Astrocyte (in vitro differentiated cells and primary cell): ENCODE measurements around the gene ZNF467. TPM values are rescaled to one million over a fixed set of nuclear protein-coding genes. Genes with fewer than 3 reads are reported as not detected.

Experiments
- DNase-seq: peaks from one replicate; pipeline ENCODE4 v3.0.0-alpha.2; 2010; ENCODE audit warnings: low read depth
- FAIRE-seq: peaks from 2 replicates; lab custom pipeline; 2011; peaks lifted over from hg19 to GRCh38; lab: Jason Lieb, UNC
- H2AFZ ChIP-seq: 2 replicates; pipeline ENCODE4 v1.6.0; 2012; ENCODE audit warnings: low read depth, low read length, inconsistent platforms
- H3K27ac ChIP-seq: 2 replicates; pipeline ENCODE4 v1.5.1; 2011; ENCODE audit warnings: low read depth, low read length, inconsistent platforms
- H3K27me3 ChIP-seq: 2 replicates; pipeline ENCODE4 v1.6.0; 2011; ENCODE audit warnings: low read length, inconsistent platforms; ENCODE audit not compliant: insufficient read depth
- H3K36me3 ChIP-seq: 2 replicates; pipeline ENCODE4 v1.5.1; 2011; ENCODE audit warnings: low read length, inconsistent platforms; ENCODE audit not compliant: insufficient read depth
- H3K4me1 ChIP-seq: 2 replicates; pipeline ENCODE4 v1.5.1; 2011; ENCODE audit warnings: low read length, inconsistent platforms; ENCODE audit not compliant: insufficient read depth
- H3K4me2 ChIP-seq: 2 replicates; pipeline ENCODE4 v1.6.0; 2012; ENCODE audit warnings: low read length, inconsistent platforms
- H3K4me3 ChIP-seq: 2 replicates; pipeline ENCODE4 v1.5.1; 2011; ENCODE audit warnings: low read depth, mild to moderate bottlenecking, low read length, inconsistent platforms; ENCODE audit not compliant: insufficient read depth
- H3K79me2 ChIP-seq: 2 replicates; pipeline ENCODE4 v1.6.0; 2012; ENCODE audit warnings: mild to moderate bottlenecking, low read length, inconsistent platforms; ENCODE audit not compliant: insufficient read depth
- H3K9ac ChIP-seq: 2 replicates; pipeline ENCODE4 v1.6.0; 2012; ENCODE audit warnings: mild to moderate bottlenecking, low read length, inconsistent platforms
- H3K9me3 ChIP-seq: 2 replicates; pipeline ENCODE4 v1.5.1; 2012; ENCODE audit warnings: low read depth, mild to moderate bottlenecking, low read length, inconsistent platforms; ENCODE audit not compliant: insufficient read depth
- H4K20me1 ChIP-seq: 2 replicates; pipeline ENCODE4 v1.6.0; 2012; ENCODE audit warnings: low read length, inconsistent platforms; ENCODE audit not compliant: insufficient read depth
- H3K27ac Mint-ChIP-seq: one replicate; pipeline ENCODE4 v1.8.0; 2021; ENCODE audit warnings: mild to moderate bottlenecking, mixed read lengths; ENCODE audit not compliant: unreplicated experiment
- H3K27me3 Mint-ChIP-seq: one replicate; pipeline ENCODE4 v1.8.0; 2021; ENCODE audit warnings: low read depth, mixed read lengths; ENCODE audit not compliant: unreplicated experiment
- H3K36me3 Mint-ChIP-seq: one replicate; pipeline ENCODE4 v1.8.0; 2021; ENCODE audit warnings: low read depth, mixed read lengths; ENCODE audit not compliant: unreplicated experiment
- H3K4me1 Mint-ChIP-seq: one replicate; pipeline ENCODE4 v1.8.0; 2021; ENCODE audit warnings: low read depth, mixed read lengths; ENCODE audit not compliant: unreplicated experiment
- H3K4me3 Mint-ChIP-seq: one replicate; pipeline ENCODE4 v1.8.0; 2021; ENCODE audit warnings: mild to moderate bottlenecking, moderate library complexity, mixed read lengths; ENCODE audit not compliant: unreplicated experiment
- H3K9me3 Mint-ChIP-seq: one replicate; pipeline ENCODE4 v1.8.0; 2021; ENCODE audit warnings: mild to moderate bottlenecking, mixed read lengths; ENCODE audit not compliant: unreplicated experiment
- CTCF ChIP-seq: IDR thresholded peaks from 2 replicates; pipeline ENCODE4 v1.5.1; 2011; ENCODE audit warnings: low read depth, mild to moderate bottlenecking, inconsistent platforms, low read length, moderate library complexity; ENCODE audit not compliant: insufficient read depth
- EZH2 ChIP-seq: IDR thresholded peaks from 2 replicates; pipeline ENCODE4 v1.6.1; 2012; ENCODE audit warnings: mild to moderate bottlenecking, low read length, inconsistent platforms; ENCODE audit not compliant: insufficient read depth
- total RNA-seq: library from RNA; stranded (reverse); gene quantifications from 2 replicates; pipeline ENCODE4 v1.2.1, GENCODE V29; 2021

Gene ZNF467
- total RNA-seq, 1 donor from 2014 or later = 16.6 TPM

- Histone ChIP-seq H3K4me3 (no peak overlapping the region), H3K27me3 (peaks cover 7% of the 10 kb centered on the region), H3K79me2 (no peaks in the 10 kb centered on the region), H4K20me1 (no peaks in the 10 kb centered on the region), H3K9me3 (no peaks in the 10 kb centered on the region), H3K27ac (no peak overlapping the region), H3K9ac (no peak overlapping the region), H2AFZ (no peak overlapping the region), H3K36me3 (no peaks in the 10 kb centered on the region), H3K4me2 (no peak overlapping the region), H3K4me1 (no peaks in the 10 kb centered on the region)
- H3K4me1 Mint-ChIP-seq = no peaks in the 10 kb centered on the region
- no peak overlapping the region for H3K27ac Mint-ChIP-seq
- DNase-seq (no peak), FAIRE-seq (no peak)
- H3K27me3 Mint-ChIP-seq = peaks cover 22% of the 10 kb centered on the region
- TF ChIP-seq EZH2 = no peak
- no peak for TF ChIP-seq CTCF
- H3K4me3 Mint-ChIP-seq = no peak overlapping the region
- H3K9me3 Mint-ChIP-seq = no peaks in the 10 kb centered on the region
- no peaks in the 10 kb centered on the region for H3K36me3 Mint-ChIP-seq
These were observed 41.1 kb upstream of the ZNF467 start for GRCh38 chr7:149814494-149814893.

- FAIRE-seq (no peak), DNase-seq (no peak)
- Histone ChIP-seq H3K9ac (no peak overlapping the region), H3K27me3 (peaks cover 7% of the 10 kb centered on the region), H3K9me3 (no peaks in the 10 kb centered on the region), H3K4me1 (no peaks in the 10 kb centered on the region), H3K4me2 (no peak overlapping the region), H3K36me3 (no peaks in the 10 kb centered on the region), H3K79me2 (no peaks in the 10 kb centered on the region), H2AFZ (no peak overlapping the region), H3K27ac (no peak overlapping the region), H3K4me3 (no peak overlapping the region), H4K20me1 (no peaks in the 10 kb centered on the region)
- H3K36me3 Mint-ChIP-seq = no peaks in the 10 kb centered on the region
- H3K4me1 Mint-ChIP-seq = no peaks in the 10 kb centered on the region
- no peak overlapping the region for H3K4me3 Mint-ChIP-seq
- TF ChIP-seq CTCF (no peak), EZH2 (no peak)
- H3K27me3 Mint-ChIP-seq = peaks cover 20% of the 10 kb centered on the region
- no peaks in the 10 kb centered on the region for H3K9me3 Mint-ChIP-seq
- H3K27ac Mint-ChIP-seq = no peak overlapping the region
These were observed 40.1 kb upstream of the ZNF467 start for GRCh38 chr7:149813254-149814035.

GRCh38 chr7:149811831-149812490, 38.6 kb upstream of the ZNF467 start:
- Mint-ChIP-seq H3K36me3 (no peaks in the 10 kb centered on the region), H3K27me3 (peaks cover 34% of the 10 kb centered on the region), H3K9me3 (no peaks in the 10 kb centered on the region), H3K4me3 (no peak overlapping the region), H3K4me1 (no peaks in the 10 kb centered on the region), H3K27ac (no peak overlapping the region)
- Histone ChIP-seq H3K4me1 (no peaks in the 10 kb centered on the region), H3K9ac (no peak overlapping the region), H3K79me2 (no peaks in the 10 kb centered on the region), H3K27me3 (peaks cover 7% of the 10 kb centered on the region), H3K36me3 (no peaks in the 10 kb centered on the region), H2AFZ (no peak overlapping the region), H4K20me1 (no peaks in the 10 kb centered on the region), H3K4me3 (no peak overlapping the region), H3K9me3 (no peaks in the 10 kb centered on the region), H3K27ac (no peak overlapping the region), H3K4me2 (no peak overlapping the region)
- DNase-seq (no peak), FAIRE-seq (no peak)
- TF ChIP-seq EZH2 (no peak), CTCF (no peak)
